ENCODE measurements around the gene DGKG.

DNA sequence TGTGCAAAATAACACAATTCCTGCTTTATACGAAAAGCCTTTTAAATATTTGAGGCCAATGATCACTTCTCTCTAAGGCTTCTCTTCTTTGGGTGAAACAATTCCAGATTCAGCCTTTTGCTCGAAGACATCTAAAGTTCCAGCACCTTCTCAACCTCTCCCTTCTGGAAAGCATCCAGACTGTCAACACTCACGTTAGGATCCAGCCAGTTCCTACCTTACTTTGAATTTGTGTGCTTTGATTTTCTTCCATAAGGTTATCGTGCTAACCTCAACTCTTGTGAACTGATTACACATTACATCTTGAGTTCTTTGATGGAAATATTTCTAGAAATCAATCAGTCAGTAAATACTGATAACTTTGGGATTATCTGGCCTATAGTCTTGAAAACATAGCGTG is 127.9 kb downstream of the DGKG start:
- TF ChIP-seq POLR2A (IDR thresholded peaks at IDR 0.05; ENCODE audit: low read length) (no peak), GATA1 (IDR thresholded peaks at IDR 0.05; ENCODE audit: low read depth, low read length) (no peak)
